HepG2 (cell line): ENCODE measurements around the gene POM121. TPM values are rescaled to one million over a fixed set of nuclear protein-coding genes. Genes with fewer than 3 reads are reported as not detected.

Source experiments
- ATAC-seq: fragments of 200-7000 bp; cut with Tn5 transposase; 3 replicates; pipeline ENCODE4 v1.9.1; 2020; ENCODE audit warnings: mild to moderate bottlenecking, moderate library complexity
- BruUV-seq: library from RNA; stranded (reverse); fragments of 400-500 nt; replicated peaks from 2 replicates; lab custom pipeline; 2021; lab: Mats Ljungman, UMichigan
- CTCF ChIA-PET: fragments of 300-600 bp; formaldehyde crosslinking; extraction: SDS; loops from one replicate; lab custom pipeline; 2021; ENCODE audit warnings: low total read pairs, inconsistent platforms, low intra/inter-chr PET ratio; lab: Yijun Ruan, JAX
- POLR2A ChIA-PET: fragments of 350-600 bp; sonication (Branson Sonifier 250); formaldehyde crosslinking; loops from one replicate; lab custom pipeline; 2020; ENCODE audit warnings: antibody characterized with exemption, inconsistent platforms; lab: Yijun Ruan, JAX
- DNase-seq: peaks from one replicate; pipeline ENCODE4 v3.0.0-alpha.2; 2015; ENCODE audit warnings: low spot score
- FAIRE-seq: peaks from 3 replicates; lab custom pipeline; 2011; peaks lifted over from hg19 to GRCh38; lab: Jason Lieb, UNC
- H2AFZ ChIP-seq: one replicate; pipeline ENCODE4 v1.6.1; 2011; ENCODE audit warnings: low read length, inconsistent platforms
- H3K27ac ChIP-seq: fragments of 300-600 bp; 3 replicates; pipeline ENCODE4 v1.8.0; 2011; ENCODE audit warnings: mixed run types, mild to moderate bottlenecking, mixed read lengths, low read length, inconsistent platforms; ENCODE audit not compliant: insufficient read depth; ENCODE audit errors: extremely low read length
- H3K27me3 ChIP-seq, 2 experiments: fragments of 200-600 bp in 1 of 2; 2 replicates in 1 of 2; 3 replicates in 1 of 2; pipeline versions ENCODE4 v1.6.0 to v1.8.0; 2011; ENCODE audit warnings: low read length in 2 of 2, mild to moderate bottlenecking in 2 of 2, moderate library complexity in 2 of 2, inconsistent platforms in 1 of 2; ENCODE audit not compliant: insufficient read depth in 2 of 2, control insufficient read depth in 1 of 2
- H3K36me3 ChIP-seq, 2 experiments: fragments of 200-600 bp in 1 of 2; replicated peaks in 1 of 2; 2 replicates in 1 of 2; 3 replicates in 1 of 2; pipeline versions ENCODE4 v1.5.1 to v1.8.0; 2011; ENCODE audit warnings: low read length in 2 of 2, inconsistent platforms in 1 of 2; ENCODE audit not compliant: insufficient read depth in 2 of 2, control insufficient read depth in 1 of 2
- H3K4me1 ChIP-seq: 2 replicates; pipeline ENCODE4 v1.5.1; 2012; ENCODE audit warnings: low read length, inconsistent platforms; ENCODE audit not compliant: insufficient read depth
- H3K4me2 ChIP-seq: 2 replicates; pipeline ENCODE4 v1.6.0; 2011; ENCODE audit warnings: low read depth, low read length, inconsistent platforms
- H3K4me3 ChIP-seq, 3 experiments: fragments of 200-600 bp in 1 of 3; sonication (generic), shearing (Covaris generic) in 1 of 3; replicated peaks in 1 of 3; 2 replicates each; pipeline ENCODE4 v1.5.1; 2011 to 2016; ENCODE audit warnings: low read length in 3 of 3, inconsistent platforms in 2 of 3, low read depth in 2 of 3, mild to moderate bottlenecking in 2 of 3, control low read depth in 1 of 3, mixed read lengths in 1 of 3; ENCODE audit not compliant: insufficient read depth in 1 of 3
- H3K79me2 ChIP-seq: one replicate; pipeline ENCODE4 v1.6.1; 2011; ENCODE audit warnings: low read length, inconsistent platforms; ENCODE audit not compliant: insufficient read depth
- H3K9ac ChIP-seq: 2 replicates; pipeline ENCODE4 v1.6.0; 2011; ENCODE audit warnings: mild to moderate bottlenecking, low read depth, low read length, inconsistent platforms; ENCODE audit not compliant: insufficient read depth
- H3K9me3 ChIP-seq: 2 replicates; pipeline ENCODE4 v1.5.1; 2012; ENCODE audit warnings: mild to moderate bottlenecking, low read length
- H4K20me1 ChIP-seq: 2 replicates; pipeline ENCODE4 v1.6.0; 2011; ENCODE audit warnings: inconsistent platforms, mild to moderate bottlenecking, low read length, moderate library complexity; ENCODE audit not compliant: insufficient read depth
- ARID2 ChIP-seq: sonication (generic); formaldehyde crosslinking; IDR thresholded peaks from 2 replicates; pipeline ENCODE4 v1.8.1; 2022; ENCODE audit warnings: mild to moderate bottlenecking, missing genetic modification reagents, borderline replicate concordance
- NBN ChIP-seq: fragments of 450-650 bp; conservative IDR thresholded peaks from 2 replicates; pipeline ENCODE4 v1.6.1; 2017
- NFE2L1 ChIP-seq: sonication (generic); formaldehyde crosslinking; IDR thresholded peaks from 2 replicates; pipeline ENCODE4 v1.4.0; 2020; ENCODE audit warnings: missing genetic modification reagents, mild to moderate bottlenecking, borderline replicate concordance
- PHB2 ChIP-seq: fragments of 450-650 bp; IDR thresholded peaks from 2 replicates; pipeline ENCODE4 v1.6.1; 2018; ENCODE audit not compliant: partially characterized antibody
- TCF7 ChIP-seq: sonication (generic); IDR thresholded peaks from 2 replicates; pipeline ENCODE4 v1.6.1; 2016; ENCODE audit warnings: antibody characterized with exemption, low read depth
- ZNF629 ChIP-seq: sonication (generic); formaldehyde crosslinking; conservative IDR thresholded peaks from 2 replicates; pipeline ENCODE4 v1.5.0; 2020; ENCODE audit warnings: missing genetic modification reagents
- ZNF703 ChIP-seq: sonication (generic); formaldehyde crosslinking; IDR thresholded peaks from 2 replicates; pipeline ENCODE4 v1.5.1; 2020; ENCODE audit warnings: missing genetic modification reagents, mild to moderate bottlenecking, moderate library complexity, borderline replicate concordance
- WGBS: methylation state at CpG from one replicate; pipeline ENCODE4 v1.1.6; 2017; ENCODE audit warnings: low lambda C conversion rate; 5-methylcytosine and 5-hydroxymethylcytosine counted together
- in situ Hi-C: cut with HindIII; loops from 2 replicates; pipeline ENCODE4 v1.10.0; 2017; ENCODE audit warnings: low pct_unique_long_range_greater_than_20kb; ENCODE audit not compliant: extremely low pct_ligation_motif_present
- intact Hi-C: fragments of 100-400 bp; cut with micrococcal nuclease; formaldehyde crosslinking; loops from one replicate; pipeline ENCODE4 v1.10.0; 2022; ENCODE audit not compliant: unreplicated experiment
- polyA plus RNA-seq, 8 experiments: library from polyadenylated mRNA; depleted of rRNA in 3 of 8; stranded (reverse) in 7 of 8; unstranded in 1 of 8; fragments of >200 nt; fragmentation: Illumina TruSeq in 4 of 8; extraction: Trizol in 4 of 8; gene quantifications; 2 replicates each; pipeline versions ENCODE4 v1.2.1 to v1.2.3, GENCODE V29; 2011 to 2016; ENCODE audit warnings: low read depth in 4 of 8, missing spikeins in 1 of 8, mixed read lengths in 1 of 8; ENCODE audit not compliant: insufficient read depth in 1 of 8
- total RNA-seq, 5 experiments: library from RNA; depleted of rRNA; stranded (reverse); fragments of >200 nt; fragmentation: Illumina TruSeq; extraction: Trizol; gene quantifications; 2 replicates each; pipeline ENCODE4 v1.2.3, GENCODE V29; 2016; ENCODE audit warnings: low read depth in 1 of 5
- TF ChIP-seq, protein P1 (sequence below): IDR thresholded peaks from 2 replicates; pipeline ENCODE4 v1.6.1; 2016; ENCODE audit warnings: missing biosample characterization, missing genetic modification reagents, low read depth

The POM121 gene
- total and polyA plus RNA-seq, 2 of the 13 experiments (the other 11 are each of a cell fraction or from before 2014, with no cell fraction given), result 8.4 to 10.3 TPM

DNA sequence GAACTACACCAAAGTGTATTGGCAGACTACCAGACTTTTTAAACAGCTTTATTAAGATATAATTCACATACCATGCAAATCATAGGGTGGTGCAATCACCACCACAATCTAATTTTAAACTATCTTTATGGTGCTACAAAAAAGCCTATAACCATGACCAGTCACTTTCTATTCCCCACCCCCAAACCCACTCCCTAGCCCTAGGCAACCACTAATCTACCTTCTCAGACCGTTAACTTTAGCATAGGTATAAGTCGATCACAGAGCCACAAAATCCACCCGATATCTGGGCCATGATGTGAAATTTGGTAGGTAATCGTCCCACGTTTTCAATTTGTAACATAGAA lies 536 bp upstream of the POM121 start:
- no peak for DNase-seq
- WGBS, result 0% methylated on average over 5 of the region's 5 CpGs
- BruUV-seq, result TSS peak; percentile 98
- Histone ChIP-seq H3K4me2 (peak overlapping the region; percentile 85), H3K79me2 (peaks cover 44% of the 10 kb centered on the region), H3K4me1 (peaks cover 24% of the 10 kb centered on the region)
- TF ChIP-seq ZNF703 (CRISPR knock-in tag) (no peak), TCF7 (0 out of 2 replicates have a peak, but pooled peaks have one; percentile 14), NFE2L1 (CRISPR knock-in tag) (no peak), NBN (no peak), PHB2 (no peak), ARID2 (CRISPR knock-in tag) (no peak), ZNF629 (CRISPR knock-in tag) (no peak)
- TF ChIP-seq, protein P1, sequence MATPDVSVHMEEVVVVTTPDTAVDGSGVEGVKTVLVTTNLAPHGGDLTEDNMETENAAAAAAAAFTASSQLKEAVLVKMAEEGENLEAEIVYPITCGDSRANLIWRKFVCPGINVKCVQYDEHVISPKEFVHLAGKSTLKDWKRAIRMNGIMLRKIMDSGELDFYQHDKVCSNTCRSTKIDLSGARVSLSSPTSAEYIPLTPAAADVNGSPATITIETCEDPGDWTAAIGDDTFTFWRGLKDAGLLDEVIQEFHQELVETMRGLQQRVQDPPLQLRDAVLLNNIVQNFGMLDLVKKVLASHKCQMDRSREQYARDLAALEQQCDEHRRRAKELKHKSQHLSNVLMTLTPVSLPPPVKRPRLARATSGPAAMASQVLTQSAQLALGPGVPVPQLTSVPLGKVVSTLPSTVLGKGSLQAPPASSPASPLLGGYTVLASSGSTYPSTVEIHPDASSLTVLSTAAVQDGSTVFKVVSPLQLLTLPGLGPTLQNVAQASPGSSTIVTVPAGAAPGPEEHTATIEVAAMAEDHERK (CRISPR knock-in tag), result no peak
- TF ChIP-seq, all 625 proteins: peak for 1
- Histone ChIP-seq H3K9ac (peak overlapping the region; percentile 81), H3K9me3 (no peaks in the 10 kb centered on the region), H4K20me1 (peaks cover 8% of the 10 kb centered on the region; the same call in 1 of the 2 replicates), H3K27ac (peak overlapping the region; percentile 73), H2AFZ (no peak overlapping the region), H3K4me3 (peak overlapping the region; percentile 60 to 74 (median 73)), H3K36me3 (peaks cover 12 to 38% of the 10 kb centered on the region in 2 experiments), H3K27me3 (no peaks in the 10 kb centered on the region; a peak in 1 of 5 replicates)
- FAIRE-seq, result no peak
- intact Hi-C loops, result no loop called here
- in situ Hi-C loops, result no loop called here
- CTCF ChIA-PET, result no interaction called here
- ATAC-seq, result peak; percentile 35
- POLR2A ChIA-PET, result no interaction called here
